Measurements from ENCODE around the gene TLE5. TPM values are rescaled to one million over a fixed set of nuclear protein-coding genes. Genes with fewer than 3 reads are reported as not detected.

TLE5 gene
- total and polyA plus RNA-seq, 9 of the 15 experiments (the other 6 are each of a cell fraction or from before 2014, with no cell fraction given): 2.0 to 347 (median 235) TPM

GRCh38 chr19:3006075-3006767, 56.1 kb downstream of the TLE5 start (continued):
- TF ChIP-seq TFAP4 (CRISPR knock-in tag; IDR thresholded peaks at IDR 0.05; ENCODE audit: borderline replicate concordance): peak; percentile 21; the same call in 1 of the 2 replicates
- TF ChIP-seq TFAM (CRISPR knock-in tag; conservative IDR thresholded peaks at IDR 0.05): no peak

DNA sequence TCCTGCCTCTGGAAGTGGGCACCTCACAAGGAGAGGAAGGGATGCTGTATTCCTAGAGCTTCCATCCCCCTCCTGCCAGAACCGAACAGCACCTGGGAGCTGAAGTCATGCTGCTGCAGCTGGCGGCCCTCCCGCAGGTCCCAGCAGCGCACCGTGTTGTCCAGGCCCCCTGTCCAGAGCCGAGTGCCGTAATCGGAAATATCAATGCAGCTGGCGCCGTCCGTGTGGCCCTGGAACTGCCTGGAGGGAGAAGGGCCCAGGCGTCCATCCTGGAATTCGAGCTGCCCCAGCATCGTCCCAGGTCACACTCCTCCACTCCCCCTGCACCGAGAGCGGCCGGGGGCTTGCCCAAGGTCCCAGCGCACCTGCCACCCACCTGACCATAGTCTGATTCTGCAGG, 57.0 kb downstream of the TLE5 start:
- no peak for TF ChIP-seq CHD2 (IDR thresholded peaks at IDR 0.05; ENCODE audit: low read depth, low read length)
- no peak for TF ChIP-seq MTA1 (IDR thresholded peaks at IDR 0.05; ENCODE audit: borderline replicate concordance)
- DNase-seq (ENCODE audit: extremely low read depth in 1 of 4, low spot score in 3 of 4) (no peak), ATAC-seq (no peak), FAIRE-seq (no peak)
- CTCF ChIA-PET (ENCODE audit: low intra/inter-chr PET ratio): no interaction called here
- in situ Hi-C loops (cut with MboI) (no loop called here), intact Hi-C loops (cut with micrococcal nuclease) (no loop called here)
- Histone ChIP-seq H3K4me2 (ENCODE audit: insufficient read depth, low read length) (no peak overlapping the region), H3K9me1 (ENCODE audit: control insufficient read depth, insufficient read depth, low read length) (no peaks in the 10 kb centered on the region), H3K4me3 (no peak overlapping the region), H3K4me1 (replicated peaks in 1 of 2; ENCODE audit: control insufficient read depth in 2 of 2, insufficient read depth in 2 of 2, low read length in 2 of 2) (peaks cover 0 to 23% of the 10 kb centered on the region in 2 experiments; a peak in 2 of 5 replicates), H3K27me3 (ENCODE audit: control insufficient read depth in 2 of 2, insufficient read depth in 2 of 2, low read length in 2 of 2) (no peaks in the 10 kb centered on the region; a peak in 1 of 5 replicates), H3K9ac (ENCODE audit: insufficient read depth in 1 of 2, low read depth in 2 of 2, low read length in 2 of 2) (no peak overlapping the region), H3K27ac (ENCODE audit: extremely low read depth, low read depth, low read length) (no peak overlapping the region), H2AFZ (ENCODE audit: low read depth, low read length) (no peak overlapping the region), H4K20me1 (replicated peaks; ENCODE audit: control insufficient read depth, insufficient read depth, low read length) (no peaks in the 10 kb centered on the region), H3K36me3 (ENCODE audit: control insufficient read depth, insufficient read depth, low read length) (no peaks in the 10 kb centered on the region), H3K9me3 (replicated peaks; ENCODE audit: control insufficient read depth, insufficient read depth, low read depth, low read length) (no peaks in the 10 kb centered on the region), H3K79me2 (ENCODE audit: control insufficient read depth, insufficient read depth, low read length) (no peaks in the 10 kb centered on the region)
- POLR2A ChIA-PET: interaction anchor here (1.1 to 2.1 kb wide), 4 partner anchors 10 to 26 kb away, joined by 3 to 10 read pairs (median 4); no protein-coding TSS in a partner anchor
- no TSS peak for BruUV-seq (replicated peaks)
- WGBS (ENCODE audit: insufficient coverage, low coverage, missing lambda C conversion rate): 67% methylated on average over 13 of the region's 18 CpGs

Data from K562 (cell line).